ENCODE measurements around the gene AHNAK2.

AHNAK2 gene

GRCh38 chr14:105007593-105008264, 29.6 kb upstream of the AHNAK2 start:
- no peak for DNase-seq (ENCODE audit: low read depth, low spot score)
- H3K4me3 ChIP-seq (ENCODE audit: low read depth, low read length): no peak overlapping the region
- POLR2A ChIA-PET: no interaction called here
- CTCF ChIA-PET: no interaction called here
- TF ChIP-seq, protein P1, sequence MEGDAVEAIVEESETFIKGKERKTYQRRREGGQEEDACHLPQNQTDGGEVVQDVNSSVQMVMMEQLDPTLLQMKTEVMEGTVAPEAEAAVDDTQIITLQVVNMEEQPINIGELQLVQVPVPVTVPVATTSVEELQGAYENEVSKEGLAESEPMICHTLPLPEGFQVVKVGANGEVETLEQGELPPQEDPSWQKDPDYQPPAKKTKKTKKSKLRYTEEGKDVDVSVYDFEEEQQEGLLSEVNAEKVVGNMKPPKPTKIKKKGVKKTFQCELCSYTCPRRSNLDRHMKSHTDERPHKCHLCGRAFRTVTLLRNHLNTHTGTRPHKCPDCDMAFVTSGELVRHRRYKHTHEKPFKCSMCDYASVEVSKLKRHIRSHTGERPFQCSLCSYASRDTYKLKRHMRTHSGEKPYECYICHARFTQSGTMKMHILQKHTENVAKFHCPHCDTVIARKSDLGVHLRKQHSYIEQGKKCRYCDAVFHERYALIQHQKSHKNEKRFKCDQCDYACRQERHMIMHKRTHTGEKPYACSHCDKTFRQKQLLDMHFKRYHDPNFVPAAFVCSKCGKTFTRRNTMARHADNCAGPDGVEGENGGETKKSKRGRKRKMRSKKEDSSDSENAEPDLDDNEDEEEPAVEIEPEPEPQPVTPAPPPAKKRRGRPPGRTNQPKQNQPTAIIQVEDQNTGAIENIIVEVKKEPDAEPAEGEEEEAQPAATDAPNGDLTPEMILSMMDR (IDR thresholded peaks at IDR 0.05; ENCODE audit: insufficient read depth, low read length, missing control alignments): no peak

DNA sequence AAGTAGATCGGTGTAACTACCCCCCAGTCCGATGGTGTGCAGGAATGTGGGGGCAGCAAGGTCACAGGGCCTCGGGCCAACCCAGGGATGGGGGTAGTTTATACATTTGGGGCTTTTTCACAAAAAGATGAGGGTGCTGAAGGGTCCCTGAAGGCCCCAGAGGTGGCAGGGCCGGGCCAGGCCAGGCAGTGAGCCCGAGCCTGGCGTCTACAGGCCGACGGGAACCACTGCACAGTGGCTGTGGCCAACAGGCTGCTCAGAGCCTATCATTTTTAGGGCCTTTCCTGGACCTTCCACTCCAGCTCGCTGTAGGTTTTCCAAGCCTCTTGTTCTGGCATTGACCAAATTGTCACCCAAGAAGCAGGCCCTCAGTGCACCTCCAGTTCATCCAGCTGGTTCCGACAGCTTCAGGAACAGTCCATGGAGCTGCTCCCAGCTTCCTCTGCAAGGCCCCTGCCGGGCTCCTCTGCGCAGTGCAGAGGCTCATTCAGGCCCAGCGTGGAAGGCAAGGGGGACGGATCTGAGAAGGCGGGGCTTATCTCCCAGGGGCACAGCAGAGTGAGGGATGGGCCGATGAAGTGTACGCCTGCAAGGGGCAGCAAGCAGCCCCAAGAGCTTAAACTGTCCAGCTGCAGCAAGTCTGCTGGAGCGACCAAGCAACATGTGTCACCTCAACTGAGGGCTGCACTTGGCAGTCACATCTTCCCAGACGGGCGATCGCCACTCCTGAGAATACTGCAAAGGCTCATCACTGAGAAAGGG, 28.8 kb upstream of the AHNAK2 start:
- ChIA-PET CTCF (no interaction called here), POLR2A (no interaction called here)
- no peak for DNase-seq (ENCODE audit: low read depth, low spot score)
- H3K4me3 ChIP-seq (ENCODE audit: low read depth, low read length): no peak overlapping the region
- TF ChIP-seq, protein P1 (IDR thresholded peaks at IDR 0.05; ENCODE audit: insufficient read depth, low read length, missing control alignments): no peak

GRCh38 chr14:105005929-105006830, 28.0 kb upstream of the AHNAK2 start:
- H3K4me3 ChIP-seq (ENCODE audit: low read depth, low read length): no peak overlapping the region
- ChIA-PET POLR2A (no interaction called here), CTCF (interaction anchor here (1.3 kb wide), 1 partner anchor 39 kb away, joined by 3 read pairs; no protein-coding TSS in a partner anchor)
- DNase-seq (ENCODE audit: low read depth, low spot score): no peak
- TF ChIP-seq, protein P1 (IDR thresholded peaks at IDR 0.05; ENCODE audit: insufficient read depth, low read length, missing control alignments): no peak

- POLR2A ChIA-PET: no interaction called here
- H3K4me3 ChIP-seq (ENCODE audit: low read depth, low read length): no peak overlapping the region
- TF ChIP-seq, protein P1 (IDR thresholded peaks at IDR 0.05; ENCODE audit: insufficient read depth, low read length, missing control alignments): no peak
- CTCF ChIA-PET: interaction anchor here (1.2 to 1.3 kb wide), 2 partner anchors 40 to 41 kb away, joined by 3 read pairs; no protein-coding TSS in a partner anchor
- DNase-seq (ENCODE audit: low read depth, low spot score): no peak
These were observed 27.3 kb upstream of the AHNAK2 start for GRCh38 chr14:105005329-105005928.

DNA sequence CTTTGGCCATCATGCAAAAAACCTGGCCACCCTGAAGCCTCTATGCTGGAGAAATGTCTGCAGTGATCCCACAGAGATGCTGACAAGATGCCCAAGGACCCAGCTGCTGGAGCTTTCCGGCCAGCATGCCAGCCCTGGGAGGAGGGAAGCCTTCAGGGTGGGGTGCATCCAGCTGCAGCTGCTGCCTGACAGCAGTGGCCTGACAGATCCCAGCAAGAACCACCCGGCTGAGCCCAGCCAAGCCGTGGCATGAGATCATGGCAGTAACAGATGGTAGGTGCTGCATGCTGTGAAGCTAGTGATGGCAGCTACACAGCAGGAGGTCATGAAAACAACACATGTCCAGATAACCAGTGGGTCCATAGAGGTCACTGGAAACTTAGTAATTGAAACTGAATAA, 21.2 kb upstream of the AHNAK2 start:
- ChIA-PET POLR2A (no interaction called here), CTCF (interaction anchor here (1.9 to 3.6 kb wide), 2 partner anchors 25 to 46 kb away, joined by 14 to 15 read pairs; no protein-coding TSS in a partner anchor)
- TF ChIP-seq, protein P1 (IDR thresholded peaks at IDR 0.05; ENCODE audit: insufficient read depth, low read length, missing control alignments): no peak
- no peak overlapping the region for H3K4me3 ChIP-seq (ENCODE audit: low read depth, low read length)
- DNase-seq (ENCODE audit: low read depth, low spot score): no peak
